ENCODE measurements around the gene KLF15. TPM values are rescaled to one million over a fixed set of nuclear protein-coding genes. Genes with fewer than 3 reads are reported as not detected.

The KLF15 gene
- total RNA-seq, 1 experiment from 2014 or later, result 32.1 TPM

- CTCF ChIA-PET, result interaction anchor here (0.6 kb wide), 1 partner anchor 128 kb away, joined by 3 read pairs; no protein-coding TSS in a partner anchor
- no peaks in the 10 kb centered on the region for H3K9me3 ChIP-seq (ENCODE audit: low read depth, low read length, poor library complexity, severe bottlenecking)
- no peaks in the 10 kb centered on the region for H3K27me3 ChIP-seq (replicated peaks; ENCODE audit: insufficient read depth, low read depth, low read length, poor library complexity)
- DNase-seq (ENCODE audit: low spot score), result peak; percentile 65
- intact Hi-C loops (cut with micrococcal nuclease; ENCODE audit: unreplicated experiment), result no loop called here
- peaks cover 9% of the 10 kb centered on the region for H3K36me3 ChIP-seq (ENCODE audit: insufficient read depth, low read length, poor library complexity, severe bottlenecking)
- TF ChIP-seq EZH2 (IDR thresholded peaks at IDR 0.05; ENCODE audit: borderline replicate concordance, low read depth, low read length, poor library complexity, severe bottlenecking) (no peak), CTCF (conservative IDR thresholded peaks at IDR 0.05; ENCODE audit: low read depth, low read length) (0 out of 2 replicates have a peak, but pooled peaks have one; percentile 18)
- POLR2A ChIA-PET (ENCODE audit: low non-redundant PET), result no interaction called here
- H3K4me1 ChIP-seq (ENCODE audit: insufficient read depth, low read length, poor library complexity, severe bottlenecking), result peaks cover 5% of the 10 kb centered on the region
- BruUV-seq (replicated peaks), result no TSS peak
- H3K4me3 ChIP-seq (ENCODE audit: low read depth, low read length, poor library complexity, severe bottlenecking), result no peak overlapping the region
- H3K27ac ChIP-seq (ENCODE audit: low read depth, low read length, poor library complexity, severe bottlenecking), result peak overlapping the region; percentile 32
Measured at GRCh38 chr3:126342991-126343648, 14.1 kb downstream of the KLF15 start.

DNA sequence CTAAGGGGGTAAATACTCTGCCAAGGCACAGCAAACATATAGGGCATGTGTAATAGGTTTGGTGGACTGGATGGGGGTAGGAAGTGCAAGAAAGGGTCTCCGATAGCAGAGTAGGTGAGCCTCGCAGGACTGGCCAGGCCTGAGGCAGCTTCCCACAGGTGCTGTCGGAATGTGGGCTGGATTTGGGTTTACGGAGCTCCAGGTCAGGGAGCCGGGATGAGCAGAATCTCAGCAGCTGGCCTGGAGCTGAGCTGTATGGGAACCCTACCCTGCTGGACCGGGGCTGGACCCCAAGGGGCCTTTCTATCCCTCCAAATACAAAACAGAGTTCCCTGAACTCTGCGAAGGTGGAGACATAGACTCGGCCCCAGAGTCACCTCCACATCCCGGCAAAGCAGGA, 15.0 kb downstream of the KLF15 start:
- peaks cover 6% of the 10 kb centered on the region for H3K36me3 ChIP-seq (ENCODE audit: insufficient read depth, low read length, poor library complexity, severe bottlenecking)
- TF ChIP-seq CTCF (conservative IDR thresholded peaks at IDR 0.05; ENCODE audit: low read depth, low read length) (no peak), EZH2 (IDR thresholded peaks at IDR 0.05; ENCODE audit: borderline replicate concordance, low read depth, low read length, poor library complexity, severe bottlenecking) (no peak)
- peak overlapping the region; percentile 50 for H3K27ac ChIP-seq (ENCODE audit: low read depth, low read length, poor library complexity, severe bottlenecking)
- H3K9me3 ChIP-seq (ENCODE audit: low read depth, low read length, poor library complexity, severe bottlenecking), result no peaks in the 10 kb centered on the region
- H3K4me1 ChIP-seq (ENCODE audit: insufficient read depth, low read length, poor library complexity, severe bottlenecking), result peaks cover 5% of the 10 kb centered on the region
- CTCF ChIA-PET, result no interaction called here
- H3K27me3 ChIP-seq (replicated peaks; ENCODE audit: insufficient read depth, low read depth, low read length, poor library complexity), result no peaks in the 10 kb centered on the region
- POLR2A ChIA-PET (ENCODE audit: low non-redundant PET), result no interaction called here
- no peak overlapping the region for H3K4me3 ChIP-seq (ENCODE audit: low read depth, low read length, poor library complexity, severe bottlenecking)
- no TSS peak for BruUV-seq (replicated peaks)
- no peak for DNase-seq (ENCODE audit: low spot score)
- intact Hi-C loops (cut with micrococcal nuclease; ENCODE audit: unreplicated experiment), result no loop called here

- ChIA-PET CTCF (no interaction called here), POLR2A (ENCODE audit: low non-redundant PET) (no interaction called here)
- Histone ChIP-seq H3K27me3 (replicated peaks; ENCODE audit: insufficient read depth, low read depth, low read length, poor library complexity) (no peaks in the 10 kb centered on the region), H3K27ac (ENCODE audit: low read depth, low read length, poor library complexity, severe bottlenecking) (peak overlapping the region; percentile 50), H3K9me3 (ENCODE audit: low read depth, low read length, poor library complexity, severe bottlenecking) (no peaks in the 10 kb centered on the region), H3K36me3 (ENCODE audit: insufficient read depth, low read length, poor library complexity, severe bottlenecking) (peaks cover 5% of the 10 kb centered on the region), H3K4me3 (ENCODE audit: low read depth, low read length, poor library complexity, severe bottlenecking) (no peak overlapping the region), H3K4me1 (ENCODE audit: insufficient read depth, low read length, poor library complexity, severe bottlenecking) (peaks cover 5% of the 10 kb centered on the region)
- DNase-seq (ENCODE audit: low spot score), result no peak
- TF ChIP-seq EZH2 (IDR thresholded peaks at IDR 0.05; ENCODE audit: borderline replicate concordance, low read depth, low read length, poor library complexity, severe bottlenecking), result no peak
- no peak for TF ChIP-seq CTCF (conservative IDR thresholded peaks at IDR 0.05; ENCODE audit: low read depth, low read length)
- no TSS peak for BruUV-seq (replicated peaks)
- intact Hi-C loops (cut with micrococcal nuclease; ENCODE audit: unreplicated experiment), result no loop called here
Measured at GRCh38 chr3:126341755-126342150, 15.5 kb downstream of the KLF15 start.

Measured in A673 (cell line).